GM23248 (cell line): ENCODE data around the gene ANO10.

Source experiments
- EZH2 ChIP-seq: fragments of 200-600 bp; sonication (generic); IDR thresholded peaks from 2 replicates; pipeline ENCODE4 v1.6.1; 2018; ENCODE audit warnings: antibody characterized with exemption, mild to moderate bottlenecking; ENCODE audit not compliant: insufficient read depth, poor library complexity, severe bottlenecking
- EZH2phosphoT487 ChIP-seq: fragments of 200-600 bp; sonication (generic); IDR thresholded peaks from 2 replicates; pipeline ENCODE4 v1.6.1; 2018; ENCODE audit warnings: antibody characterized with exemption, moderate library complexity, mild to moderate bottlenecking, low read depth; ENCODE audit not compliant: insufficient read depth

DNA sequence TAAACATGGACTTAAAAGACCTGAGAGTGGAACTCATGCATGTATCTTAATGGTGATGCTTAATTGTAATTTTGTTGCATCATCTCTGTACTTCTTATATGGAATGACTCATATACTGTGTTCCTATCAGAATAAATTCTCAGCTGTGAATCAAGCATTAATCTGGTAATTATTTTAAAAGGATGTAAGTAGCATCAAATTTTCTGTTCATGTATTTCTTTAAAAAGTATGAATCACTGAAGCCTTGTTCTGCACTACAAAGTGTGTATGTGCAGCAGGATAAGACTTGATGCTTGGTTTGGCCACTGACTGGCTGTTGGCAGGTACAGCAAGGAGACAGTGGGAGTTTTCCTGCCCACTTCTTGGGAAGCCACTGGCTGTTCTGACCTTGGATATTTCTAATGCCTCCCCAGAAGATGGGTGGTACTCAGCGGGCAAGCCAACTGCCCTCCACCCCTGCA, 123.9 kb downstream of the ANO10 start:
- TF ChIP-seq EZH2 (no peak), EZH2phosphoT487 (no peak)
